ENCODE results near the gene LAMA2. TPM values are rescaled to one million over a fixed set of nuclear protein-coding genes. Genes with fewer than 3 reads are reported as not detected.

LAMA2 gene
- total and polyA plus RNA-seq, 2 of the 8 experiments (the other 6 are each of a cell fraction or from before 2014, with no cell fraction given), result 1.3 to 3.8 TPM

GRCh38 chr6:129183681-129184301 lies 300.9 kb downstream of the LAMA2 start (continued):
- TF ChIP-seq SUZ12 (IDR thresholded peaks at IDR 0.05; ENCODE audit: low read length) (no peak), CTBP2 (IDR thresholded peaks at IDR 0.05; ENCODE audit: borderline replicate concordance, insufficient read depth, insufficient read length, low read length) (no peak), JUN (IDR thresholded peaks at IDR 0.05; ENCODE audit: low read depth, low read length) (no peak), CBX8 (IDR thresholded peaks at IDR 0.05; ENCODE audit: borderline replicate concordance, low read depth, low read length) (no peak), SRF (IDR thresholded peaks at IDR 0.05; ENCODE audit: low read depth, low read length) (no peak), TAF7 (optimal IDR thresholded peaks at IDR 0.05; ENCODE audit: borderline replicate concordance, low read depth, low read length) (no peak), USF2 (IDR thresholded peaks at IDR 0.05; ENCODE audit: low read length) (no peak), ZNF274 (IDR thresholded peaks at IDR 0.05; ENCODE audit: borderline replicate concordance, extremely low read depth, low read length) (no peak)
